BLaER1 treated with 17β-estradiol and CSF1 and Interleukin-3, amounts not matched to agents 10 nM and 100 nM (cell line): ENCODE measurements around the gene HTR2B.
"Not testable (repeated sequence)": the region's sequence is repeated elsewhere in the genome, so short reads cannot be mapped to it uniquely, and the experiment has no call there.

Experiments
- H3K27ac ChIP-seq, 11 experiments: shearing (Covaris generic); formaldehyde crosslinking; 2 replicates each; pipeline ENCODE4 v1.8.1; 2022
- H3K27me3 ChIP-seq, 11 experiments: shearing (Covaris generic); formaldehyde crosslinking; 2 replicates each; pipeline ENCODE4 v1.8.1; 2022
- H3K36me3 ChIP-seq, 11 experiments: shearing (Covaris generic); formaldehyde crosslinking; 2 replicates each; pipeline ENCODE4 v1.8.1; 2022
- H3K4me1 ChIP-seq, 10 experiments: shearing (Covaris generic); formaldehyde crosslinking; 2 replicates each; pipeline ENCODE4 v1.8.1; 2022
- H3K4me2 ChIP-seq, 11 experiments: shearing (Covaris generic); formaldehyde crosslinking; 2 replicates each; pipeline ENCODE4 v1.8.1; 2022
- H3K4me3 ChIP-seq, 10 experiments: shearing (Covaris generic); formaldehyde crosslinking; 2 replicates each; pipeline ENCODE4 v1.8.1; 2022
- H3K9ac ChIP-seq, 11 experiments: shearing (Covaris generic); formaldehyde crosslinking; 2 replicates each; pipeline ENCODE4 v1.8.1; 2022
- H3K9me3 ChIP-seq, 11 experiments: shearing (Covaris generic); formaldehyde crosslinking; replicated peaks in 1 of 11; 2 replicates each; pipeline ENCODE4 v1.8.1; 2022
- H4K20me1 ChIP-seq, 11 experiments: shearing (Covaris generic); formaldehyde crosslinking; 2 replicates each; pipeline ENCODE4 v1.8.1; 2022
- Cebpa-rat ChIP-seq, 11 experiments: shearing (Covaris generic); IDR thresholded peaks; 2 replicates each; pipeline ENCODE4 v1.8.1; 2022

HTR2B gene

DNA sequence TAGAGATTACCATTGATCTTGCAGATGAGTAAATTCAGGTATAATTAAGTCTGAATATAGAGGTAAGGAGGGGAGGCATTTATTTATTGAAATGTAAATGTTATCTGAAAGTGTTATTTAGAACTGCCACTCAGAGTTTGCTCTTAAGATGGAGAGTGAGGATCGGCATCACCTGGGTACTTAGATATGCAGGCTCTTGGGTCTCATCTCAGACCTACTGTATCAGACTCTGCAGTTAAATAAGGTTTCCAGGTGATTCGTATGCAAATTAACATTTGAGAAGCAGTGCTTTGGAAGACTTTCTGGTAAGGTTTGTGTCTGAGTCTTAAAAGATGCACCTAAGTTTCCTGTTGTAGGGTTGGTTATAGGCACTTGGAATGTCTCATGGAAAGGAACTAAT is 9.2 kb downstream of the HTR2B start:
- Histone ChIP-seq H3K27me3 (no peaks in the 10 kb centered on the region), H3K9me3 (no peaks in the 10 kb centered on the region), H3K4me1 (peaks cover 0 to 7% (median 0%) of the 10 kb centered on the region in 10 experiments; a peak in 2 of 20 replicates), H3K4me3 (no peak overlapping the region), H3K4me2 (no peak overlapping the region), H3K9ac (no peak overlapping the region), H3K36me3 (peaks cover 24 to 72% (median 40%) of the 10 kb centered on the region in 11 experiments; a peak in 21 of 22 replicates), H3K27ac (no peak overlapping the region), H4K20me1 (peaks cover 0 to 33% (median 0%) of the 10 kb centered on the region in 11 experiments; a peak in 6 of 22 replicates)
- no peak for TF ChIP-seq Cebpa-rat (IDR thresholded peaks at IDR 0.05)

DNA sequence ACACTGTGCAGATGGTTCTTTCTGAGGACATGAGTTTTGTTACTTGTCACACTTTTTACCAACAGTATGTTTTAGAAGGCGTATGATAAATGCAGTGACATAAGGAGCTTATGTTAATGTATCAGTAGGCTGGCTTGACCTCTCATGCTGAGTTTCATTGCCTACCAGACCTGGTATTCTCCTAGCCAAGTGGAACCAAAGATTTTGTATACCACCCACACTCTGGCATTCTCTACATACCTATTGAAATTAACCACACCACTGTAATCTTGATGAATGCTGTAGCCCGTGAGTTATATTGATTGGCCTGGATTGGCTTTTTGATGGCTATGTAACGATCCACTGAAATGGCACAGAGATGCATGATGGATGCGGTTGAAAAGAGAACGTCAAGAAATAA is 11.4 kb downstream of the HTR2B start:
- peaks cover 45 to 77% (median 54%) of the 10 kb centered on the region in 11 experiments for H3K36me3 ChIP-seq
- TF ChIP-seq Cebpa-rat (IDR thresholded peaks at IDR 0.05), result no peak
- H3K4me3 ChIP-seq, result no peak overlapping the region
- H4K20me1 ChIP-seq, result peaks cover 0 to 31% (median 0%) of the 10 kb centered on the region in 11 experiments; a peak in 6 of 22 replicates
- H3K4me2 ChIP-seq, result no peak overlapping the region
- H3K9me3 ChIP-seq, result no peaks in the 10 kb centered on the region
- H3K27me3 ChIP-seq, result no peaks in the 10 kb centered on the region
- no peak overlapping the region for H3K9ac ChIP-seq
- no peak overlapping the region for H3K27ac ChIP-seq
- H3K4me1 ChIP-seq, result peaks cover 0 to 8% (median 0%) of the 10 kb centered on the region in 10 experiments; a peak in 2 of 20 replicates

DNA sequence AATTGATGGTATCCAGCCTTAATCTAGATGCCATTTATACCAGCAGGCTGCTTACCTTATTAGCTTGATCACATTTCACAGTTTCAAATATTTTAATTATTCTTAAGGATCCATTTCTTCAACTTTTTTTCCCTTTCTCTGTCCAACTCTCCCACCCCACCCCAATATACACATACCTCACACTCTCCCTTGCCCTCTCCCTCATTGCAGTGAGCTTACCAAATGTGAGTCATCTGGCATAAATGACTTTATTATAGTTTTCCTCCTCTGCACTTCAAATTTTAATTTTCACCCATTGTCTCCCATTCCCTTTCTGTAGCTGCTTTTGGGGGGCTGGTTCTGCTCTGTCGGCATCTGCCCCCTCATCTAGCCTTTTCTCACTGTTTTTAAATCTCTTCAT is 12.9 kb downstream of the HTR2B start:
- no peaks in the 10 kb centered on the region for H3K9me3 ChIP-seq
- H3K36me3 ChIP-seq, result peaks cover 58 to 89% (median 69%) of the 10 kb centered on the region in 11 experiments
- H3K27ac ChIP-seq, result no peak overlapping the region
- no peak for TF ChIP-seq Cebpa-rat (IDR thresholded peaks at IDR 0.05)
- no peak overlapping the region for H3K4me3 ChIP-seq
- H3K4me1 ChIP-seq, result peaks cover 0 to 8% (median 0%) of the 10 kb centered on the region in 10 experiments; a peak in 2 of 20 replicates
- no peak overlapping the region for H3K9ac ChIP-seq
- no peaks in the 10 kb centered on the region for H3K27me3 ChIP-seq
- H4K20me1 ChIP-seq, result peaks cover 0 to 25% (median 3%) of the 10 kb centered on the region in 11 experiments; a peak in 8 of 22 replicates
- H3K4me2 ChIP-seq, result no peak overlapping the region

DNA sequence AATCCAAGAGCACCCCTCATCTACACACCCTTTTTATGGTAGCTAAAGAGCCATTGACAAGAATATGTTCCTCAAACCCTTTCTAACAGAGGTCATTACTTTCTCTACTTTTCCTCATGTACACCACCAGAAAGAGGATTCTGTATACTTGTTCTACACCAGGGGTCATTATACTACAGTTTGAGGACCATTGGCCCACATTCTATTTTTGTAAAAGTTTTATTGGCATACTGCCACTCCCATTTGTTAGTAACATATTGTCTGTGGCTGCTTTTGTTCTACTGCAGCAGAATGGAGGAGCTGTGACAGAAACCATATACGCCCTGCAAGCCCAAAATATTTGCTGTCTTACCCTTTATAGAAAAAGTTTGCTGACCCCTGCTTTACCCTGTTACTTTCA is 14.3 kb downstream of the HTR2B start:
- Histone ChIP-seq H3K27me3 (no peaks in the 10 kb centered on the region), H3K9me3 (no peaks in the 10 kb centered on the region), H3K36me3 (peaks cover 68 to 99% (median 79%) of the 10 kb centered on the region in 11 experiments), H3K4me2 (peak overlapping the region in 1 of 11 experiments; percentile 28; a peak in 1 of 22 replicates), H3K4me1 (peaks cover 0 to 8% (median 0%) of the 10 kb centered on the region in 10 experiments; a peak in 2 of 20 replicates), H3K27ac (no peak overlapping the region), H3K4me3 (no peak overlapping the region), H3K9ac (no peak overlapping the region), H4K20me1 (peaks cover 0 to 25% (median 11%) of the 10 kb centered on the region in 11 experiments; a peak in 10 of 22 replicates)
- no peak for TF ChIP-seq Cebpa-rat (IDR thresholded peaks at IDR 0.05)

DNA sequence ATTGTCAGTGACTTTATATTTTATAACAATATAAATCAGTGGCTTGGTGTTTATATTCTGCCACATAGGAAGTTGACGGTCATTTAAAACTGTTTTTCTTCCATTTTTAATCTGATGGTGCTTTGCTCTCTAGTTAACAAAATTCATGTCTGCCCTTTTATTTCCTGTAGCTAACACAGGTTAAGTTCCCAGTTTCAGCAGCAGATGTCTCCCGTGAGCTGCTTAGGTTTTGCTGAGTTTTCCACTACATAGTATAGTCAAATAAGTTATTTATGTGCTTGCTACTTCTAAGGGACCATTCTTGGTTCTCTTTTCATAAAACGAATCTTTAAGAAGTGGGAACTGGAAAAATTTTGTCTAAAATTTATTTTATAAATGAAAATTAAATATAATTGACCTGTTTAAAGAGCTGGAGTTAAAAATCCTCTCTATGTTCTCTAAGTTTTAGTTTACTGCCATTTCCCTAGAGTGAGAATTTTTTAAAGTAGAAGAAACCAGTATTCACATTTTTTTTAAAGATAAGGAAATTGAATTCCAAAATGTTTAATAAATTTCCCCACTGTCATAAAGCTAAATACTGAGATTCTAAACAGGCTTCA is 20.6 kb downstream of the HTR2B start:
- no peak for TF ChIP-seq Cebpa-rat (IDR thresholded peaks at IDR 0.05)
- H3K36me3 ChIP-seq, result peaks cover 57 to 90% (median 69%) of the 10 kb centered on the region in 11 experiments
- H3K27ac ChIP-seq, result no peak overlapping the region
- no peaks in the 10 kb centered on the region for H3K27me3 ChIP-seq
- no peak overlapping the region for H3K4me3 ChIP-seq
- no peak overlapping the region for H3K9ac ChIP-seq
- no peak overlapping the region for H3K4me2 ChIP-seq
- H3K9me3 ChIP-seq, result peaks cover 11 to 19% (median 17%) of the 10 kb centered on the region in 11 experiments
- H4K20me1 ChIP-seq, result peaks cover 0 to 58% (median 23%) of the 10 kb centered on the region in 11 experiments; a peak in 13 of 22 replicates
- H3K4me1 ChIP-seq, result peaks cover 0 to 12% (median 0%) of the 10 kb centered on the region in 10 experiments; a peak in 1 of 20 replicates

DNA sequence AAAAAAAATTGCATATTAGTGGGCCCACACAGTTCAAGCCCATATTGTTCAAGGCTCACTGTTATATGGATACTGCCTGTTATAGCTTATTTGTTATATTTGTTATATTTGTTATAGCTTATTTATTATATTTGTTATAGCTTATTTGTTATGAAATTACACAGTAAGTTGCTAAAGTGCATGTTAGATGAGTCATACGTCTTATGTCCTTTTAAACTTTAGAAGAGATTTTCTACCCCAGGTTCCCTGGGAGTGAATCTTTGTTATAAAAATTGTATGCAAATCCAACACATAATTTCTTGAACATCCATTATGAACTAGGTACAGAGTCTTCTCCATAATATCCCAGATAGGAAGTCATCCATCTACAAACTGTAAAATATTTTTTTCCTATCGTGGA is 22.1 kb downstream of the HTR2B start:
- TF ChIP-seq Cebpa-rat (IDR thresholded peaks at IDR 0.05), result no peak
- H3K4me2 ChIP-seq, result no peak overlapping the region
- H3K9ac ChIP-seq, result peak overlapping the region in 1 of 11 experiments; percentile 58; a peak in 1 of 22 replicates
- H3K36me3 ChIP-seq, result peaks cover 58 to 90% (median 69%) of the 10 kb centered on the region in 11 experiments
- H3K27ac ChIP-seq, result no peak overlapping the region
- H3K9me3 ChIP-seq, result peaks cover 26 to 33% (median 32%) of the 10 kb centered on the region in 11 experiments
- H3K4me1 ChIP-seq, result peaks cover 0 to 12% (median 0%) of the 10 kb centered on the region in 10 experiments; a peak in 1 of 20 replicates
- H3K4me3 ChIP-seq, result no peak overlapping the region
- H3K27me3 ChIP-seq, result no peaks in the 10 kb centered on the region
- peaks cover 0 to 57% (median 18%) of the 10 kb centered on the region in 11 experiments; a peak in 13 of 22 replicates for H4K20me1 ChIP-seq

DNA sequence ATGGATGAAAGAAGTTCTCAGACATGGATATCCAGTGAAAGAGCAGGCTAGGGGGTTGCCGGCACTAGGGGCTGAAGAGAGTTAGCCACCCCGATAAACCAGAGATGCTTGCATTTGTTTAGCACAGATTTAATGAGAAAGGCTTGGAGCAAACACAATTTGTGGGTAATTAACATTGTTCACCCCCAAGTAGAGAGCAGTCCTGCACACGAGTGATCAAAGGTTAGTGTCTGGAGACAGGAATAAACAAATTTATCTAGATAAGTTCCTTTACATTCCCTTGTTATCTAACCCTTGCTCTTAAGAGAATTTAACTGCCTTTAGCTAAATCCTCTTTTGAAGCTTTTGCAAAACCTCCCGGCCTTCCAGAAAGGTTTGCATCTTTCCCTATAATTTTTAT is 23.9 kb downstream of the HTR2B start:
- Histone ChIP-seq H3K4me1 (peaks cover 0 to 12% (median 0%) of the 10 kb centered on the region in 10 experiments; a peak in 1 of 20 replicates), H3K9ac (no peak overlapping the region), H3K4me2 (no peak overlapping the region), H3K36me3 (peaks cover 62 to 90% (median 70%) of the 10 kb centered on the region in 11 experiments), H3K4me3 (no peak overlapping the region), H3K27ac (no peak overlapping the region), H4K20me1 (peaks cover 0 to 43% (median 9%) of the 10 kb centered on the region in 11 experiments; a peak in 11 of 22 replicates), H3K27me3 (no peaks in the 10 kb centered on the region), H3K9me3 (peaks cover 43 to 51% (median 49%) of the 10 kb centered on the region in 11 experiments)
- TF ChIP-seq Cebpa-rat (IDR thresholded peaks at IDR 0.05), result no peak

DNA sequence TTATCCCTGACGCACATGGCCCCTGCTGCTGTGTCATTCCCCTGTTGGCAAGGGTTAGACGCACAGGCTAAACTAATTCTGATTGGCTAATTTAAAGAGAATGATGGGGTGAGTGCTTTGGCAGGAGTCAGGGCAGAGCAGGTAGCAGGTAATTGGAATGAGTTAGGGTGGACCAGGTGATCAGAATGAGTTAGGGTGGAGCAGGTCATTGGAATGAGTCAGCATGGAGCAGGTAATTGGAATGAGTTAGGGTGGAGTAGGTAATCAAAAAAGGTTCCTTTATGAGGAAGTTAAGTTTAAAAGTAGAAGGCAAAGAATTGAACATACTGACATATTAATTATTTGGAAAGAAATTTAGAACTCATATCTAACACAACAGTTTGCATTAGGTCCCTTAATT is 24.5 kb downstream of the HTR2B start:
- Histone ChIP-seq H3K9me3 (peaks cover 50 to 57% (median 56%) of the 10 kb centered on the region in 11 experiments), H3K4me3 (peak overlapping the region in 1 of 10 experiments; percentile 4; a peak in 2 of 20 replicates), H4K20me1 (peaks cover 0 to 49% (median 8%) of the 10 kb centered on the region in 11 experiments; a peak in 10 of 22 replicates), H3K4me1 (peaks cover 0 to 12% (median 0%) of the 10 kb centered on the region in 10 experiments; a peak in 1 of 20 replicates), H3K36me3 (peaks cover 67 to 90% (median 73%) of the 10 kb centered on the region in 11 experiments)
- not testable (repeated sequence) for H3K9ac ChIP-seq, H3K27me3 ChIP-seq, H3K27ac ChIP-seq, H3K4me2 ChIP-seq

DNA sequence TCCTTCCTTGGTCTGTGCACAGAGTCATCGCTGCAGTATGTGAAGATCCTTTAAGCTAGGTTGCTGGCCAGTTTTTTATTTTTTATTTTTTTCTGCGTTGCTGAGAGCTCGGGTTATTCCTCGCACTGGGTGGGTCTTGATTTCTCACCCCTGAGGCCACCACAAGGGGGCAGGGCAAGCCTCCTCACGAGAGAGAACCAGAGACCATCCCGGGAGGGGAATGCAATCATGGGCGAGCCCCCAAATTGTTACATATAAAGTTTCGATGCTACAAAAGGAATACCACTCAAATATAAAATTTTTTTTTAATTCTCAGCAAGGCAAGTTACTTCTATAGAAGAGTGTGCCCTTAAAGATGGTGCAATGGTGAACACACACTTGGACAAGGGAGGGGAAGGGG is 24.9 kb downstream of the HTR2B start:
- peaks cover 0 to 12% (median 0%) of the 10 kb centered on the region in 10 experiments; a peak in 1 of 20 replicates for H3K4me1 ChIP-seq
- peaks cover 0 to 53% (median 8%) of the 10 kb centered on the region in 11 experiments; a peak in 12 of 22 replicates for H4K20me1 ChIP-seq
- no peak overlapping the region for H3K27ac ChIP-seq
- H3K9ac ChIP-seq, result no peak overlapping the region
- H3K9me3 ChIP-seq, result peaks cover 54 to 61% (median 59%) of the 10 kb centered on the region in 11 experiments
- H3K36me3 ChIP-seq, result peaks cover 70 to 93% (median 77%) of the 10 kb centered on the region in 11 experiments
- H3K4me2 ChIP-seq, result no peak overlapping the region
- no peaks in the 10 kb centered on the region for H3K27me3 ChIP-seq
- peak overlapping the region in 5 of 10 experiments; percentile 19 to 46 (median 28); a peak in 6 of 20 replicates for H3K4me3 ChIP-seq
- no peak for TF ChIP-seq Cebpa-rat (IDR thresholded peaks at IDR 0.05)
